ENCODE data around the gene RGP1.

Gene RGP1

DNA sequence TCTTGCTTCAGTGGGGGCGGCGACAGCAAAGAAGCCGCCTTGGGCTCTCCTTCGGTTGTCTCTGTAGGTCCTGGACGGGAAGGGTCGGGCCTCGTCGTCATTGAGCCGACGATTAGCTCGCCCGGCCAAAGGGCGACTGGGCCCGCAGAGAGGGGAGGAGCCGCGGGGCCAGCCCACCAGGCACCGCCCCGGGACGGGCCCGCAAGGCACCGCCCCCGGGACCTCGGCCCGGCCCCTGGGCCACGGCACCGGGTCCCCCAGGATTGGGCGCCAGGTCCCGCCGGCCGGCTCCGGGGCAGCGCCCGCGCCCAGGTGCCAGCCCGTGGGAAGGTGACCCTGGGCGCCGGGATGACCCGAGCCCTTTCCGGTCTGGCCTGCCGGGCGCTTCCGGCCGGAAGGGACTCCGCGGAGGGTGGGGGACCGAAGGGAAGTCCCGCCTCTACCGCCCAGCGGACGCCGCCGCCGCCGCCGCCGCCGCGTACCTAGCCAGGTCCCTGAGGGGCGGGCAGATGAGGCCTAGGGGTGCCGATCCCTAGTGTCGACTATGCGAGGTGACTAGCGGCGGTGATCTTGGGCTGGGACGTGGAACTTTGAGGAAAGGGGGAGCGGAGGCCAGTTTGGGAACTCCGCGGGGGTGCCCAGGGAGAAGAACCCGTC, at the start of gene RGP1, which contains the start of gene GBA2:
TSS of gene RGP1 (plus strand) at position 430 of the 657 bp plus-strand sequence. CDS start 469 bp downstream, outside the sequence.
TSS of gene GBA2 (minus strand) at position 371 of the 657 bp plus-strand sequence. CDS start 524 bp downstream, outside the sequence.
- in situ Hi-C loops (cut with HindIII; ENCODE audit: low pct_ligation_motif_present, low pct_unique_long_range_greater_than_20kb, low sequenced_read_pairs) = no loop called here
- DNase-seq = peak; percentile 76

DNA sequence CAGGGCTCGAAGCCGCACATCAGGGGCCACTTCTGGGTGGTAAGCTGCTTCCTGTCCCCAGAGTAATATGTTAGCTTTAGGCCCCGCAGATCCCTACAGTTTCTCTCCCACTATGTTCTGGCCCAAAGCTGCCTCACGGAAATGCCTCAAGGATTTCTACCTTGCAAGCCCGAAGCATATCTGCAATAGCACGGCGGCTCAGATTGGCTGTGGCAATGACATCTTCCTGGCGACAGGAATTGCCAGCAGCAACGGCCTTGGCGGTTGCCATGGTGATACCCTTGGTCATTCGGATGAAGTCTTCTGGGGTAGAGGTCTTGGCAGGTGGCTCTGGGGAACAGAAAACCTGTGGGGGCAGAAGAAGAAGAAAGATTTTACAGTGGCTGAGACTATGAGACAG, 49.1 kb upstream of the RGP1 start:
- no peak for DNase-seq
- in situ Hi-C loops (cut with HindIII; ENCODE audit: low pct_ligation_motif_present, low pct_unique_long_range_greater_than_20kb, low sequenced_read_pairs) = no loop called here

DNA sequence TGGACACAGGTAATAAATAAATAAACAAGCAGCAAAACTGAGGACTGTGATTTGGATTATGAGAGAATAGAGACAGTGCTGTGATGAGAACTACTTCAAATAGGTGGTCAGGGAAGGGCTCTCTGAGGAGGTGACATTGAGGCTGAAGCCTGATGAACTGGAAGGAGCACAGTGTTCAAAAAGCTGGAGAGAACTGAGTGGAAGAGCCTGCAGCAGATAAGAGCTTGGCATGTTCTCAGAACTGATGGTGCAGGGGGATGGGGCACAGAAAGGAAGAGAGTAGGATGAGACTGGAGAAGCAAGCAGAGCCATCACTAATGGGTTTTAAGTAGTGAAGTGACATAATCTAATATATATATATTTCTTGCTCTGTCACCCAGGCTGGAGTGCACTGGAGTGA, 48.1 kb upstream of the RGP1 start:
- in situ Hi-C loops (cut with HindIII; ENCODE audit: low pct_ligation_motif_present, low pct_unique_long_range_greater_than_20kb, low sequenced_read_pairs) = no loop called here
- no peak for DNase-seq

DNA sequence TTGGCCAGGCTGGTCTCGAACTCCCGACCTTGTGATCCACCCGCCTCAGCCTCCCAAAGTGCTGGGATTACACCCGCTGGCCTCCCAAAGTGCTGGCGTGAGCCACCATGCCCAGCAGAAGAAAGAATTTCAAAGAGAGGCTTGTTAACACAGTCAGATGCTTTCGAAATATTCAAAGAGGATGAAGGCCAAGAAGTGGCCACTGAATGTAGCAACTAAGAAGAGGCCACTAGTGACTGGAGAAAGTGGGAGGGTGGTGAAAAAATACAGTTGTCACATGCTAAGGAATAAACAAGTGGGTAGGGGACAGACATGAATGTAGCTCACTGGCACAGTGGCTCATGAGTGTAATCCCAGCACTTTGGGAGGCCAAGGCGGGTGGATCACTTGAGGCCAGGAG, 46.4 kb upstream of the RGP1 start:
- in situ Hi-C loops (cut with HindIII; ENCODE audit: low pct_ligation_motif_present, low pct_unique_long_range_greater_than_20kb, low sequenced_read_pairs) = no loop called here
- DNase-seq = no peak

DNA sequence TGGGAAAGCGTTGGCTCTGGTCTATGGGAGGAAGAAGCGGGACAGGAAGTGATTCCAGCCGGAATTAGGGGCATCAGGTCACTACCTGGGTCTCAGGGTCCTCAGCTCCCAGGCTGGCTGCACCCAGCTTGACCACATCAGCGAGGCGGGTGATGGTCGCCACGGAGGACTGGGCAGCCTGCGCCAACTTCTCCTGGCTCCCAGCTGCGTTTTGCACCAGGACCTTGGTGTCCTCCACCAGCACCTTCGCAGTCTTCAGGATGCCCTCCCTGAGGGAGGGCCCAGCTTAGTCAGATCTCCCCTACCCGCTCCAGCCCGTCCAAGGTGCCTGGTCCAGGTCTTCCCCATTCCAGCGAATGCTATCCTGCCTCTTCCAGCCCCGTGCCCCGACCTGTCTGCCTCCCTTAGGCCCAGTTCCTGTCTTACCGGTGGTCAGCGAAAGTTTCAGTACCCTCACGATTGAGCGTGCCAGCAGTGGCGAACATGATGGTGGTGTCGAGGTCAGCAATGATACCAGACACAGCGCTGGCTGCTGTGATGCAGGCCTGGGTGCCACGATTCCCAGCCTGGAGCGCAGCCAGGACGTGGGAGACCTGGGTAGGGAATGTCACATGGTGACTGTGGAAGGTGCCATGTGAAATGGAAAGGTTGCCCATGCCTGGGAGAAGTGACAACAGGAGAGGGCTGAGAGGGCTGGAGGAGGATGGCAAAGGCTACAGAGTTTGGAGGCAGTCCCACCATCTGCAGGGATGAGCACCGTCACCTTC, 45.0 kb upstream of the RGP1 start:
- in situ Hi-C loops (cut with HindIII; ENCODE audit: low pct_ligation_motif_present, low pct_unique_long_range_greater_than_20kb, low sequenced_read_pairs) = no loop called here
- DNase-seq = no peak

GRCh38 chr9:35705372-35705771, 43.7 kb upstream of the RGP1 start:
- in situ Hi-C loops (cut with HindIII; ENCODE audit: low pct_ligation_motif_present, low pct_unique_long_range_greater_than_20kb, low sequenced_read_pairs) = no loop called here

GRCh38 chr9:35705836-35706430, 43.2 kb upstream of the RGP1 start:
- in situ Hi-C loops (cut with HindIII; ENCODE audit: low pct_ligation_motif_present, low pct_unique_long_range_greater_than_20kb, low sequenced_read_pairs) = no loop called here
- DNase-seq = no peak

More at GRCh38 chr9:35705372-35705771, 43.7 kb upstream of the RGP1 start:
- DNase-seq = no peak

DNA sequence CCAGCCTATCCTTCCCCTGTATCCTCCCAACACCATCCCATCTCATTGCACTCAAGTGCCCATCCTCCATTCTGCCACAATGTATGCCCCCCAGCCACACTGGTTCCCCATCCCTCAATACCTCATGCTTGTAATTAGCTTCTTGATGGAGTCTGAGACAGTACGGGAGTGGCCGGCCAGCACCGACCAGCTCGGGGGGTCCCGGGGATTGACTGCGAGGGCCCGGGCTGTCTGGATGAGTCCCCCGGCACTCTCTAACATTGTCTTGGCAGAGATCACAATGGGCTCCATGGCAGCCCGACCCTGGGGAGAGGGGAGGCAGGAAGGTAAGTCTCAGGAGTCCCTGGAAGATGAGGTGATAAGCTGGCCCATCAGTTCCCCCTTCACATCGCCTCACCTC, 42.1 kb upstream of the RGP1 start:
- no peak for DNase-seq
- in situ Hi-C loops (cut with HindIII; ENCODE audit: low pct_ligation_motif_present, low pct_unique_long_range_greater_than_20kb, low sequenced_read_pairs) = no loop called here

DNA sequence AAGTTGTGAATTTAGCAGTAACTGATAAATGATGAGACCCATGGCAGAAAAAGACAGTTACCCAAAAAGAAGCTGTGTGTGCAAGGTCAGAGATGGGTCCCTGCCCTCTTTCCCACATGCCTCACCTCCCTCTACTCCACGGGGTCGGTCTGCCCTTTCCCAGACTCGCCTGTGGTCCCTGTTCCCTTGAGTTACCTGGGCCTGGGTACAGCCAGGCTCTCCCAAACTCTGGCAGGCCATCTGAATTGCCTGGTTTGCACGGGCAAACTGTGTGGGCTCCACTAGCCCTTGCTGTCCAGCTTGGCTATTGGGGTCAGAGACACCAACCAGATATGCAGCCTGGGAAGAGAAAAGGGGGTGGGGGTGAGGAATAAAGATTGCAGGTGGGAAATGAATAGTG, 40.9 kb upstream of the RGP1 start:
- in situ Hi-C loops (cut with HindIII; ENCODE audit: low pct_ligation_motif_present, low pct_unique_long_range_greater_than_20kb, low sequenced_read_pairs) = no loop called here
- DNase-seq = no peak

DNA sequence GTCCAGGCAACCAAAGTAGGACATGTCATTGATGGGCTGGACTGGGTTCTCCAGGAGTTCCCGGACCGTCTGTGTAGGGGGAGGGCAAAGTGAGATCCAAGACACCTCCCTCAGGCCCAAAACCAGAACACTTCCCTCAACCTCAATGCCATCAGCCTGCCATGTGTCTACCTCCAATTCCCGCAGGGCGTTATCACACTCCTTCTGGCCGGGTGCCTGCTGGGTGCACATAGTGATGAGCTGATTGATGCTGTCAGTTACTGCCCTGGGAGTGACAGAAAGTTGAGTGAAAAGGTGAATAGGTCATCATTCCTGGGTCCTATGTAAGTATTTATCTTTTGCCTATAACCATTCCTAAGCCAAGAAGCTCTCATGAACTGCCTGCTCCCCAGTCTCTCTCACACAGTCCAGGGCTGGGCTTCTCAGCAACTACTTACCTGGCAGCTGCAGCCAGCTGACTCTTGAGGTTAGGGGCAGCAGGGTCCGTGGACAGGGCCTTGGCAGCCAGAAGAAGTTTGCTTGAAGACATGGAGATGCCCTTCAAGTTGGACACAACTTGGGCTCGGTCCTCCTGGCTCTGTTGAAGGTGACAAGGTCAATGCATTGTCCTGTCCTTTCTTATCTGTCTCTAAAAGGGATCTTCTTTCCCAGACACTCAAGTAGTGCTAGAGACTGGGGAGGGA, 38.1 kb upstream of the RGP1 start:
- in situ Hi-C loops (cut with HindIII; ENCODE audit: low pct_ligation_motif_present, low pct_unique_long_range_greater_than_20kb, low sequenced_read_pairs) = no loop called here
- DNase-seq = no peak

- in situ Hi-C loops (cut with HindIII; ENCODE audit: low pct_ligation_motif_present, low pct_unique_long_range_greater_than_20kb, low sequenced_read_pairs) = no loop called here
- DNase-seq = no peak
These were observed 37.3 kb upstream of the RGP1 start for GRCh38 chr9:35711501-35712428.

DNA sequence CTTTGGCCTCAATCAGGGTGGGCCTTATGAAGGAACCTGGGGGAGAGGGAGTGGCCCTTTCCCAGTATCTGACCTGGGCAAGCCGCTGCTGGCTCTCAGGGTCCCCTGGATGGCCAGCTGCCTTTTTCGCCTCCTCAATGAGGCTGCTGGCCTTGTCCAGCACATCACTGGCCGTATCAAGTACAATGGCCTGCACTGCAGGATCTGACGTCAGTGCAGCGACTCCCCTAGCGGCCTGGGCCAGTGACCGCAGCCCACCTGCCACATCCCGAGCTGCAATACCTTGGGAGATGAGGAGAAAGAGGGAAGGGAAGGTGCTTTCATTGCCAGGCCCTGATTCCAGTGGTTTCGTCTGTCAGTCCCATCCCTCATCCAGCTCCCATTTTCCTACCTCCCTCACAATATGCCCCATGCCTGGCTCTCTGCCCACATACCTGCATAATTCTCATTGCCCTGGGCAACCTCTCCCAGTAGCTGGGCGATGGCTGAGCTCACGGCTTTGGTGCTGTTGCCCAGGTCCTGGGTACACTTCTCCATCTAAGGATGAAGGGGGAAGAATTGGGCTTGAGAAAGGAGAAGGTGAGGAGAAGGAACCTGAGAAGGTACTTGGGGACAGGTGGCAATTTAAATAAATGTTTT, 36.2 kb upstream of the RGP1 start:
- in situ Hi-C loops (cut with HindIII; ENCODE audit: low pct_ligation_motif_present, low pct_unique_long_range_greater_than_20kb, low sequenced_read_pairs) = no loop called here
- DNase-seq = no peak

- in situ Hi-C loops (cut with HindIII; ENCODE audit: low pct_ligation_motif_present, low pct_unique_long_range_greater_than_20kb, low sequenced_read_pairs) = no loop called here
- DNase-seq = no peak
These were observed 35.5 kb upstream of the RGP1 start for GRCh38 chr9:35713578-35713977.

DNA sequence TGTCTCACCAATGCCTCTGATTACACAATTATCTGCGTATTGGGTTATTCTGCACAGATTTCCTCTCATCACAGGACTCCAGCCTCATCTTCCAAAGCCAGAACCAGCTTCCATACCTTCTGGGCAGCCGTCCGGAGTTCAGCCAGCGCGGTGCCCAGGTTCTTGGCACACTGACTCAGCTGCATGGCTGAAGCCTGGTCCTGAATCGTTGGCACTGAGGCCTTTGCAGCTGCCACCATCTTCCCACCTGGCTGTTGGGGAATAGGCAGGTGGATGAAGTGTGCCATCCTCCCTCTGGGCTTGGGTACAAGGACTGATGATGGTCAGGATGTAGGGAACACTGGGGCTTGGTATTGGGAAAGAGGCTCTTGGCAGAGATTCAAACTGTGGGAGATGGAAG, 35.0 kb upstream of the RGP1 start:
- DNase-seq = no peak
- in situ Hi-C loops (cut with HindIII; ENCODE audit: low pct_ligation_motif_present, low pct_unique_long_range_greater_than_20kb, low sequenced_read_pairs) = no loop called here

- no peak for DNase-seq
- in situ Hi-C loops (cut with HindIII; ENCODE audit: low pct_ligation_motif_present, low pct_unique_long_range_greater_than_20kb, low sequenced_read_pairs) = no loop called here
These were observed 34.4 kb upstream of the RGP1 start for GRCh38 chr9:35714579-35715252.

DNA sequence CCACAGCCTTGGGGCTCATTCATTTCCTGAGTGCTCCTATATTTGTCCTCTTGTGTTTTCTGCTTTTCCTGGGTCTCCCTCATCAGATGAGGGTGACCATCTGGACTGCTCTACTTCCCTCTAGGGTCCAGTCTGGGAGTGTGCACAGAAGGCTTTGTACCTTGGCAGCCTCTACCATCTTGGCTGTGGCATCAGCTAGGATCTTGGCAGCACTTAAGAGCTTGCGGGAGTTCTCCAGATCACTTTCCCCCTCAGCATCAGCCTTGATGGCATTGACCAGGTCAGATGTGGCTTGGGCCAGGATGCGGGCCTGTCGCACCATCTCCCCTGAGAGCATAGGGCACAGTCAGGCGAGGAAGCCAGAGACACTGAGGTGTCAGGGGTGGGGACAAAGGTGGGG, 32.9 kb upstream of the RGP1 start:
- DNase-seq = no peak
- in situ Hi-C loops (cut with HindIII; ENCODE audit: low pct_ligation_motif_present, low pct_unique_long_range_greater_than_20kb, low sequenced_read_pairs) = no loop called here

GRCh38 chr9:35717132-35717870, 31.8 kb upstream of the RGP1 start:
- in situ Hi-C loops (cut with HindIII; ENCODE audit: low pct_ligation_motif_present, low pct_unique_long_range_greater_than_20kb, low sequenced_read_pairs) = no loop called here
- DNase-seq = no peak

All from ACHN (cell line).